HepG2 (cell line): ENCODE results near the gene LEF1.

Experiments used
- ARID3A ChIP-seq: IDR thresholded peaks from 2 replicates; pipeline ENCODE4 v1.6.1; 2012; ENCODE audit warnings: low read depth, low read length, improper control_type of control experiment
- CTCF ChIP-seq: sonication (generic); formaldehyde crosslinking; IDR thresholded peaks from 2 replicates; pipeline ENCODE4 v1.5.0; 2020; ENCODE audit warnings: mild to moderate bottlenecking, missing genetic modification reagents, moderate library complexity
- FOXJ3 ChIP-seq: sonication (generic); formaldehyde crosslinking; IDR thresholded peaks from 2 replicates; pipeline ENCODE4 v1.4.0; 2020; ENCODE audit warnings: missing genetic modification reagents, mild to moderate bottlenecking, borderline replicate concordance
- KDM1A ChIP-seq: IDR thresholded peaks from 2 replicates; pipeline ENCODE4 v1.6.1; 2016; ENCODE audit warnings: missing compliant biosample characterization
- MBNL3 ChIP-seq: fragments of 250-450 bp; sonication (Bioruptor Pico); conservative IDR thresholded peaks from 2 replicates; pipeline ENCODE4 v1.8.0; 2022; ENCODE audit warnings: mild to moderate bottlenecking, inconsistent platforms
- STAT6 ChIP-seq: sonication (generic); formaldehyde crosslinking; IDR thresholded peaks from 2 replicates; pipeline ENCODE4 v1.4.0; 2020; ENCODE audit warnings: missing genetic modification reagents, mild to moderate bottlenecking, borderline replicate concordance
- ZNF704 ChIP-seq: sonication (generic); formaldehyde crosslinking; IDR thresholded peaks from 2 replicates; pipeline ENCODE4 v1.8.1; 2023; ENCODE audit warnings: mild to moderate bottlenecking, inconsistent platforms, moderate library complexity, missing genetic modification reagents, borderline replicate concordance
- ZNF747 ChIP-seq: sonication (generic); formaldehyde crosslinking; IDR thresholded peaks from 2 replicates; pipeline ENCODE4 v1.8.1; 2023; ENCODE audit warnings: missing genetic modification reagents, mild to moderate bottlenecking, borderline replicate concordance
- ZSCAN22 ChIP-seq: sonication (generic); formaldehyde crosslinking; IDR thresholded peaks from 2 replicates; pipeline ENCODE4 v1.4.0; 2020; ENCODE audit warnings: mild to moderate bottlenecking, missing genetic modification reagents
- ZSCAN29 ChIP-seq: sonication (generic); formaldehyde crosslinking; conservative IDR thresholded peaks from 2 replicates; pipeline ENCODE4 v1.4.0; 2020; ENCODE audit warnings: mild to moderate bottlenecking, missing genetic modification reagents

GRCh38 chr4:108087293-108087967 is 81.3 kb downstream of the LEF1 start:
- no peak for TF ChIP-seq STAT6 (CRISPR knock-in tag)
- TF ChIP-seq FOXJ3 (CRISPR knock-in tag), result no peak
- no peak for TF ChIP-seq ZSCAN29 (CRISPR knock-in tag)
- TF ChIP-seq CTCF, result no peak
- TF ChIP-seq KDM1A (CRISPR knock-in tag), result no peak
- TF ChIP-seq ZNF704 (CRISPR knock-in tag), result no peak
- no peak for TF ChIP-seq ARID3A
- TF ChIP-seq ZNF747 (CRISPR knock-in tag), result no peak
- TF ChIP-seq MBNL3 (CRISPR knock-in tag), result no peak
- no peak for TF ChIP-seq ZSCAN22 (CRISPR knock-in tag)
